Measurements from ENCODE around the gene POLN. TPM values are rescaled to one million over a fixed set of nuclear protein-coding genes. Genes with fewer than 3 reads are reported as not detected.

Gene POLN
- total RNA-seq, 2 experiments from 2014 or later = 4.0 to 4.4 TPM

- Histone ChIP-seq H3K4me2 (ENCODE audit: low read length) (no peak overlapping the region), H3K79me2 (ENCODE audit: insufficient read depth, low read depth, low read length) (no peaks in the 10 kb centered on the region), H3K4me1 (ENCODE audit: insufficient read depth, low read length, poor library complexity, severe bottlenecking) (no peaks in the 10 kb centered on the region), H3K9me2 (ENCODE audit: insufficient read depth, low read length) (no peaks in the 10 kb centered on the region), H3K4me3 (ENCODE audit: low read depth, low read length, poor library complexity, severe bottlenecking) (no peak overlapping the region), H4K20me1 (ENCODE audit: insufficient read depth, low read length) (no peaks in the 10 kb centered on the region), H3K36me3 (ENCODE audit: insufficient read depth, low read length) (no peaks in the 10 kb centered on the region), H2AFZ (ENCODE audit: low read length) (no peak overlapping the region), H3K27ac (ENCODE audit: low read depth, low read length, poor library complexity, severe bottlenecking) (no peak overlapping the region), H3K9me3 (ENCODE audit: low read length) (no peaks in the 10 kb centered on the region)
- CTCF ChIA-PET (ENCODE audit: unreplicated experiment) = no interaction called here
- POLR2A ChIA-PET = no interaction called here
- TF ChIP-seq, protein P1, sequence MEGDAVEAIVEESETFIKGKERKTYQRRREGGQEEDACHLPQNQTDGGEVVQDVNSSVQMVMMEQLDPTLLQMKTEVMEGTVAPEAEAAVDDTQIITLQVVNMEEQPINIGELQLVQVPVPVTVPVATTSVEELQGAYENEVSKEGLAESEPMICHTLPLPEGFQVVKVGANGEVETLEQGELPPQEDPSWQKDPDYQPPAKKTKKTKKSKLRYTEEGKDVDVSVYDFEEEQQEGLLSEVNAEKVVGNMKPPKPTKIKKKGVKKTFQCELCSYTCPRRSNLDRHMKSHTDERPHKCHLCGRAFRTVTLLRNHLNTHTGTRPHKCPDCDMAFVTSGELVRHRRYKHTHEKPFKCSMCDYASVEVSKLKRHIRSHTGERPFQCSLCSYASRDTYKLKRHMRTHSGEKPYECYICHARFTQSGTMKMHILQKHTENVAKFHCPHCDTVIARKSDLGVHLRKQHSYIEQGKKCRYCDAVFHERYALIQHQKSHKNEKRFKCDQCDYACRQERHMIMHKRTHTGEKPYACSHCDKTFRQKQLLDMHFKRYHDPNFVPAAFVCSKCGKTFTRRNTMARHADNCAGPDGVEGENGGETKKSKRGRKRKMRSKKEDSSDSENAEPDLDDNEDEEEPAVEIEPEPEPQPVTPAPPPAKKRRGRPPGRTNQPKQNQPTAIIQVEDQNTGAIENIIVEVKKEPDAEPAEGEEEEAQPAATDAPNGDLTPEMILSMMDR (conservative IDR thresholded peaks at IDR 0.05; ENCODE audit: low read length) = no peak
- no peak for TF ChIP-seq EZH2phosphoT487 (IDR thresholded peaks at IDR 0.05; ENCODE audit: borderline replicate concordance, low read depth, low read length)
- intact Hi-C loops (cut with micrococcal nuclease; ENCODE audit: unreplicated experiment) = no loop called here
- no peak for DNase-seq (ENCODE audit: low spot score)
- no TSS peak for BruUV-seq (replicated peaks)
These were observed 32.6 kb upstream of the POLN start for GRCh38 chr4:2274320-2275043.

- no TSS peak for BruUV-seq (replicated peaks)
- H2AFZ ChIP-seq (ENCODE audit: low read length) = no peak overlapping the region
- no peak overlapping the region for H3K4me2 ChIP-seq (ENCODE audit: low read length)
- H3K4me3 ChIP-seq (ENCODE audit: low read depth, low read length, poor library complexity, severe bottlenecking) = no peak overlapping the region
- no peaks in the 10 kb centered on the region for H4K20me1 ChIP-seq (ENCODE audit: insufficient read depth, low read length)
- TF ChIP-seq, protein P1 (conservative IDR thresholded peaks at IDR 0.05; ENCODE audit: low read length) = no peak
- no peak for TF ChIP-seq EZH2phosphoT487 (IDR thresholded peaks at IDR 0.05; ENCODE audit: borderline replicate concordance, low read depth, low read length)
- H3K4me1 ChIP-seq (ENCODE audit: insufficient read depth, low read length, poor library complexity, severe bottlenecking) = no peaks in the 10 kb centered on the region
- H3K27ac ChIP-seq (ENCODE audit: low read depth, low read length, poor library complexity, severe bottlenecking) = no peak overlapping the region
- ChIA-PET POLR2A (no interaction called here), CTCF (ENCODE audit: unreplicated experiment) (no interaction called here)
- intact Hi-C loops (cut with micrococcal nuclease; ENCODE audit: unreplicated experiment) = no loop called here
- H3K36me3 ChIP-seq (ENCODE audit: insufficient read depth, low read length) = no peaks in the 10 kb centered on the region
- H3K9me3 ChIP-seq (ENCODE audit: low read length) = no peaks in the 10 kb centered on the region
- no peak for DNase-seq (ENCODE audit: low spot score)
- no peaks in the 10 kb centered on the region for H3K9me2 ChIP-seq (ENCODE audit: insufficient read depth, low read length)
- no peaks in the 10 kb centered on the region for H3K79me2 ChIP-seq (ENCODE audit: insufficient read depth, low read depth, low read length)
These were observed 31.9 kb upstream of the POLN start for GRCh38 chr4:2273657-2274319.

- Histone ChIP-seq H3K4me3 (ENCODE audit: low read depth, low read length, poor library complexity, severe bottlenecking) (no peak overlapping the region), H3K27ac (ENCODE audit: low read depth, low read length, poor library complexity, severe bottlenecking) (no peak overlapping the region), H4K20me1 (ENCODE audit: insufficient read depth, low read length) (no peaks in the 10 kb centered on the region), H3K9me2 (ENCODE audit: insufficient read depth, low read length) (no peaks in the 10 kb centered on the region), H2AFZ (ENCODE audit: low read length) (no peak overlapping the region), H3K4me2 (ENCODE audit: low read length) (no peak overlapping the region), H3K9me3 (ENCODE audit: low read length) (no peaks in the 10 kb centered on the region), H3K4me1 (ENCODE audit: insufficient read depth, low read length, poor library complexity, severe bottlenecking) (no peaks in the 10 kb centered on the region), H3K36me3 (ENCODE audit: insufficient read depth, low read length) (no peaks in the 10 kb centered on the region), H3K79me2 (ENCODE audit: insufficient read depth, low read depth, low read length) (no peaks in the 10 kb centered on the region)
- BruUV-seq (replicated peaks) = no TSS peak
- POLR2A ChIA-PET = no interaction called here
- CTCF ChIA-PET (ENCODE audit: unreplicated experiment) = no interaction called here
- intact Hi-C loops (cut with micrococcal nuclease; ENCODE audit: unreplicated experiment) = no loop called here
- TF ChIP-seq EZH2phosphoT487 (IDR thresholded peaks at IDR 0.05; ENCODE audit: borderline replicate concordance, low read depth, low read length) = no peak
- TF ChIP-seq, protein P1 (conservative IDR thresholded peaks at IDR 0.05; ENCODE audit: low read length) = no peak
- DNase-seq (ENCODE audit: low spot score) = no peak
These were observed 31.3 kb upstream of the POLN start for GRCh38 chr4:2273221-2273620.

Data from OCI-LY7 (cell line).